Measurements from ENCODE around the gene FERD3L.

GRCh38 chr7:19139706-19140327 is 5.4 kb downstream of the FERD3L start:
- TF ChIP-seq EZH2 (IDR thresholded peaks at IDR 0.05; ENCODE audit: low read depth, unreplicated experiment), result no peak
- TF ChIP-seq CTCF (conservative IDR thresholded peaks at IDR 0.05; ENCODE audit: low read depth in 2 of 2), result no peak
- no peak for TF ChIP-seq CREB1 (CRISPR knock-in tag; IDR thresholded peaks at IDR 0.05; ENCODE audit: low read depth)
- TF ChIP-seq REST (IDR thresholded peaks at IDR 0.05; ENCODE audit: unreplicated experiment), result no peak
- TF ChIP-seq POLR2AphosphoS5 (IDR thresholded peaks at IDR 0.05; ENCODE audit: low read depth), result no peak
- no peak for TF ChIP-seq EZH2phosphoT487 (IDR thresholded peaks at IDR 0.05; ENCODE audit: unreplicated experiment)
- no peak for TF ChIP-seq JUNB (IDR thresholded peaks at IDR 0.05; ENCODE audit: unreplicated experiment)
- TF ChIP-seq ETS1 (IDR thresholded peaks at IDR 0.05), result no peak
